SK-N-SH (cell line): ENCODE data around the gene S100A6. TPM values are rescaled to one million over a fixed set of nuclear protein-coding genes. Genes with fewer than 3 reads are reported as not detected.
A peak's percentile ranks its signal among the peaks of the same experiment; 100 is the strongest.

ENCODE experiments used
- CTCF ChIA-PET: fragments of 300-600, 350-600 bp; formaldehyde crosslinking; extraction: SDS; loops from one replicate; lab custom pipeline; 2021; lab: Yijun Ruan, JAX
- POLR2A ChIA-PET: fragments of 350-600 bp; sonication (Branson Sonifier 250); formaldehyde crosslinking; extraction: SDS; loops from one replicate; lab custom pipeline; 2020; ENCODE audit warnings: antibody characterized with exemption, inconsistent platforms; lab: Yijun Ruan, JAX
- DNase-seq: peaks from one replicate; pipeline ENCODE4 v3.0.0; 2012
- H2AFZ ChIP-seq: fragments of 200-600 bp; sonication (generic); 2 replicates; pipeline ENCODE4 v1.8.1; 2016; ENCODE audit warnings: antibody characterized with exemption, mild to moderate bottlenecking, low read depth
- H3F3A ChIP-seq: fragments of 200-600 bp; sonication (generic); replicated peaks from 2 replicates; pipeline ENCODE3; 2016; ENCODE audit warnings: antibody characterized with exemption, mild to moderate bottlenecking; ENCODE audit not compliant: insufficient read depth
- H3K27ac ChIP-seq, 2 experiments: fragments of 200-500 bp in 1 of 2; fragments of 200-600 bp in 1 of 2; sonication (Bioruptor generic) in 1 of 2; sonication (generic), shearing (Covaris generic) in 1 of 2; 2 replicates each; pipeline versions ENCODE4 v1.5.1 to v1.6.1; 2014 to 2016; ENCODE audit warnings: low read depth in 2 of 2, inconsistent platforms in 1 of 2, low read length in 1 of 2, mild to moderate bottlenecking in 1 of 2, mixed read lengths in 1 of 2
- H3K27me3 ChIP-seq: fragments of 200-600 bp; sonication (generic), shearing (Covaris generic); 2 replicates; pipeline ENCODE4 v1.6.1; 2016; ENCODE audit warnings: mixed run types; ENCODE audit not compliant: insufficient read depth
- H3K36me3 ChIP-seq, 2 experiments: fragments of 200-500 bp in 1 of 2; fragments of 200-600 bp in 1 of 2; sonication (Bioruptor generic) in 1 of 2; sonication (generic) in 1 of 2; replicated peaks in 1 of 2; 2 replicates each; pipeline versions ENCODE3 to v1.5.1; 2014 to 2016; ENCODE audit warnings: low read length in 1 of 2, mild to moderate bottlenecking in 1 of 2; ENCODE audit not compliant: insufficient read depth in 2 of 2, control insufficient read depth in 1 of 2
- H3K4me1 ChIP-seq, 2 experiments: fragments of 200-500 bp in 1 of 2; fragments of 200-600 bp in 1 of 2; sonication (Bioruptor generic) in 1 of 2; sonication (generic), shearing (Covaris generic) in 1 of 2; 2 replicates each; pipeline versions ENCODE4 v1.5.1 to v1.6.1; 2014 to 2016; ENCODE audit warnings: low read depth in 1 of 2, low read length in 1 of 2, mixed run types in 1 of 2; ENCODE audit not compliant: insufficient read depth in 2 of 2, control insufficient read depth in 1 of 2
- H3K4me2 ChIP-seq: fragments of 200-600 bp; sonication (generic), shearing (Covaris generic); 2 replicates; pipeline ENCODE4 v1.6.1; 2017; ENCODE audit warnings: mixed run types
- H3K4me3 ChIP-seq, 2 experiments: fragments of 200-500 bp in 1 of 2; fragments of 200-600 bp in 1 of 2; sonication (Bioruptor generic) in 1 of 2; sonication (generic), shearing (Covaris generic) in 1 of 2; 2 replicates each; pipeline versions ENCODE4 v1.5.1 to v1.8.1; 2014 to 2016; ENCODE audit warnings: low read depth in 2 of 2, inconsistent platforms in 1 of 2, low read length in 1 of 2, mild to moderate bottlenecking in 1 of 2, mixed read lengths in 1 of 2, moderate library complexity in 1 of 2
- H3K79me2 ChIP-seq: fragments of 200-600 bp; sonication (generic); 2 replicates; pipeline ENCODE4 v1.8.1; 2017; ENCODE audit warnings: mild to moderate bottlenecking; ENCODE audit not compliant: insufficient read depth
- H3K9ac ChIP-seq: fragments of 200-600 bp; sonication (generic); 2 replicates; pipeline ENCODE4 v1.6.1; 2017; ENCODE audit warnings: mixed run types
- H3K9me2 ChIP-seq: fragments of 200-600 bp; sonication (generic); 2 replicates; pipeline ENCODE4 v1.6.1; 2017; ENCODE audit warnings: mixed run types
- H3K9me3 ChIP-seq: fragments of 200-600 bp; sonication (generic); 2 replicates; pipeline ENCODE4 v1.6.1; 2017; ENCODE audit warnings: mixed run types, mild to moderate bottlenecking, moderate library complexity
- H4K20me1 ChIP-seq: fragments of 200-600 bp; sonication (generic); 2 replicates; pipeline ENCODE4 v1.6.1; 2017; ENCODE audit warnings: mild to moderate bottlenecking, mixed run types; ENCODE audit not compliant: insufficient read depth
- CHD2 ChIP-seq: fragments of 150-350 bp; IDR thresholded peaks from 2 replicates; pipeline ENCODE4 v1.6.1; 2018; ENCODE audit warnings: low read length; ENCODE audit not compliant: partially characterized antibody
- ELF1 ChIP-seq: IDR thresholded peaks from 2 replicates; pipeline ENCODE4 v1.4.0; 2012
- EP300 ChIP-seq, 2 experiments: IDR thresholded peaks; 2 replicates each; pipeline versions ENCODE4 v1.4.0 to v1.6.1; 2012; ENCODE audit warnings: borderline replicate concordance in 1 of 2, low read depth in 1 of 2, low read length in 1 of 2
- EZH2phosphoT487 ChIP-seq: fragments of 200-600 bp; sonication (generic); IDR thresholded peaks from 2 replicates; pipeline ENCODE4 v1.6.1; 2017; ENCODE audit warnings: low read depth, mixed run types, mild to moderate bottlenecking, antibody characterized with exemption, moderate library complexity, borderline replicate concordance
- FOSL2 ChIP-seq: IDR thresholded peaks from 2 replicates; pipeline ENCODE4 v1.4.0; 2012; ENCODE audit warnings: low read depth, mild to moderate bottlenecking, moderate library complexity, borderline replicate concordance
- FOXJ3 ChIP-seq: sonication (generic); formaldehyde crosslinking; IDR thresholded peaks from 2 replicates; pipeline ENCODE4 v1.5.1; 2020; ENCODE audit warnings: mild to moderate bottlenecking, missing genetic modification reagents
- FOXM1 ChIP-seq: IDR thresholded peaks from 2 replicates; pipeline ENCODE4 v1.4.0; 2012; ENCODE audit warnings: low read depth, mild to moderate bottlenecking
- GABPA ChIP-seq: IDR thresholded peaks from 2 replicates; pipeline ENCODE4 v1.4.0; 2012; ENCODE audit warnings: low read depth, mild to moderate bottlenecking
- GATA2 ChIP-seq: sonication (generic); formaldehyde crosslinking; IDR thresholded peaks from 2 replicates; pipeline ENCODE4 v1.5.0; 2020; ENCODE audit warnings: mild to moderate bottlenecking, missing genetic modification reagents
- JUND ChIP-seq: IDR thresholded peaks from 2 replicates; pipeline ENCODE4 v1.4.0; 2012
- MAX ChIP-seq: IDR thresholded peaks from 2 replicates; pipeline ENCODE4 v1.4.0; 2012; ENCODE audit warnings: low read depth
- MEF2A ChIP-seq: IDR thresholded peaks from 2 replicates; pipeline ENCODE4 v1.4.0; 2012; ENCODE audit warnings: low read depth, borderline replicate concordance
- MXI1 ChIP-seq: IDR thresholded peaks from 2 replicates; pipeline ENCODE4 v1.6.1; 2012; ENCODE audit warnings: mild to moderate bottlenecking, low read depth, low read length, improper control_type of control experiment
- NFIC ChIP-seq: IDR thresholded peaks from 2 replicates; pipeline ENCODE4 v1.4.0; 2012; ENCODE audit warnings: borderline replicate concordance
- PBX3 ChIP-seq: IDR thresholded peaks from 2 replicates; pipeline ENCODE4; 2012
- POLR2AphosphoS5 ChIP-seq: IDR thresholded peaks from 2 replicates; pipeline ENCODE4 v1.6.1; 2012; ENCODE audit warnings: low read depth, low read length
- RAD21 ChIP-seq: IDR thresholded peaks from 2 replicates; pipeline ENCODE4 v1.6.1; 2012; ENCODE audit warnings: mild to moderate bottlenecking, low read length
- RFX5 ChIP-seq: IDR thresholded peaks from 2 replicates; pipeline ENCODE4 v1.6.1; 2012; ENCODE audit warnings: mild to moderate bottlenecking, improper control_type of control experiment, low read length
- RXRA ChIP-seq: IDR thresholded peaks from 2 replicates; pipeline ENCODE4 v1.4.0; 2012; ENCODE audit warnings: low read depth, mild to moderate bottlenecking, borderline replicate concordance
- SIN3A ChIP-seq: IDR thresholded peaks from 2 replicates; pipeline ENCODE4 v1.6.1; 2012; ENCODE audit warnings: low read depth, mild to moderate bottlenecking, low read length, moderate library complexity, borderline replicate concordance
- SMC3 ChIP-seq: IDR thresholded peaks from 2 replicates; pipeline ENCODE4 v1.6.1; 2012; ENCODE audit warnings: low read depth, low read length, improper control_type of control experiment
- TAF1 ChIP-seq: IDR thresholded peaks from 2 replicates; pipeline ENCODE4 v1.6.1; 2012; ENCODE audit warnings: low read depth, mild to moderate bottlenecking, low read length, moderate library complexity, borderline replicate concordance
- TCF12 ChIP-seq: IDR thresholded peaks from 2 replicates; pipeline ENCODE4 v1.4.0; 2012
- TEAD4 ChIP-seq: IDR thresholded peaks from 2 replicates; pipeline ENCODE4 v1.4.0; 2012; ENCODE audit warnings: mild to moderate bottlenecking, borderline replicate concordance; ENCODE audit not compliant: insufficient read depth
- WGBS: methylation state at CpG from one replicate; pipeline ENCODE4 v1.1.6; 2017; ENCODE audit warnings: low lambda C conversion rate; 5-methylcytosine and 5-hydroxymethylcytosine counted together
- polyA plus RNA-seq, 3 experiments: library from polyadenylated mRNA; depleted of rRNA; stranded (reverse); fragments of >200 nt; gene quantifications; 2 replicates each; pipeline ENCODE4 v1.2.3, GENCODE V29; 2012
- TF ChIP-seq, protein P1 (sequence below): IDR thresholded peaks from 2 replicates; pipeline ENCODE4 v1.6.1; 2012; ENCODE audit warnings: mild to moderate bottlenecking, low read depth, low read length, moderate library complexity
- TF ChIP-seq, protein P2 (sequence below): IDR thresholded peaks from 2 replicates; pipeline ENCODE4 v1.4.0; 2012; ENCODE audit warnings: low read depth, borderline replicate concordance

The S100A6 gene
- polyA plus RNA-seq, 1 of the 3 experiments (the other 2 are of a cell fraction), result 895 TPM

- H2AFZ ChIP-seq, result no peak overlapping the region; the same call in 1 of the 2 replicates
- POLR2A ChIA-PET, result no interaction called here
- WGBS, result 32% methylated on average over 14 of the region's 16 CpGs
Measured at GRCh38 chr1:153566414-153567371, 30.9 kb upstream of the S100A6 start.

More at GRCh38 chr1:153566414-153567371, 30.9 kb upstream of the S100A6 start:
- Histone ChIP-seq H3K4me3 (no peak overlapping the region), H3K9me2 (no peaks in the 10 kb centered on the region), H3K36me3 (no peaks in the 10 kb centered on the region), H3K9ac (peak overlapping the region; percentile 82), H3K27ac (peak overlapping the region; percentile 95 to 99), H3K4me1 (peaks cover 33 to 43% of the 10 kb centered on the region in 2 experiments), H3K79me2 (peaks cover 26% of the 10 kb centered on the region), H3K4me2 (peak overlapping the region; percentile 70), H4K20me1 (no peaks in the 10 kb centered on the region), H3K9me3 (no peaks in the 10 kb centered on the region), H3F3A (peaks cover 8% of the 10 kb centered on the region), H3K27me3 (no peaks in the 10 kb centered on the region)
- TF ChIP-seq, protein P1, sequence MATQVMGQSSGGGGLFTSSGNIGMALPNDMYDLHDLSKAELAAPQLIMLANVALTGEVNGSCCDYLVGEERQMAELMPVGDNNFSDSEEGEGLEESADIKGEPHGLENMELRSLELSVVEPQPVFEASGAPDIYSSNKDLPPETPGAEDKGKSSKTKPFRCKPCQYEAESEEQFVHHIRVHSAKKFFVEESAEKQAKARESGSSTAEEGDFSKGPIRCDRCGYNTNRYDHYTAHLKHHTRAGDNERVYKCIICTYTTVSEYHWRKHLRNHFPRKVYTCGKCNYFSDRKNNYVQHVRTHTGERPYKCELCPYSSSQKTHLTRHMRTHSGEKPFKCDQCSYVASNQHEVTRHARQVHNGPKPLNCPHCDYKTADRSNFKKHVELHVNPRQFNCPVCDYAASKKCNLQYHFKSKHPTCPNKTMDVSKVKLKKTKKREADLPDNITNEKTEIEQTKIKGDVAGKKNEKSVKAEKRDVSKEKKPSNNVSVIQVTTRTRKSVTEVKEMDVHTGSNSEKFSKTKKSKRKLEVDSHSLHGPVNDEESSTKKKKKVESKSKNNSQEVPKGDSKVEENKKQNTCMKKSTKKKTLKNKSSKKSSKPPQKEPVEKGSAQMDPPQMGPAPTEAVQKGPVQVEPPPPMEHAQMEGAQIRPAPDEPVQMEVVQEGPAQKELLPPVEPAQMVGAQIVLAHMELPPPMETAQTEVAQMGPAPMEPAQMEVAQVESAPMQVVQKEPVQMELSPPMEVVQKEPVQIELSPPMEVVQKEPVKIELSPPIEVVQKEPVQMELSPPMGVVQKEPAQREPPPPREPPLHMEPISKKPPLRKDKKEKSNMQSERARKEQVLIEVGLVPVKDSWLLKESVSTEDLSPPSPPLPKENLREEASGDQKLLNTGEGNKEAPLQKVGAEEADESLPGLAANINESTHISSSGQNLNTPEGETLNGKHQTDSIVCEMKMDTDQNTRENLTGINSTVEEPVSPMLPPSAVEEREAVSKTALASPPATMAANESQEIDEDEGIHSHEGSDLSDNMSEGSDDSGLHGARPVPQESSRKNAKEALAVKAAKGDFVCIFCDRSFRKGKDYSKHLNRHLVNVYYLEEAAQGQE, result 0 out of 2 replicates have a peak, but pooled peaks have one; percentile 44
- TF ChIP-seq TAF1 (peak; percentile 28; the same call in 1 of the 2 replicates), SMC3 (no peak), PBX3 (peak; percentile 79), NFIC (peak; percentile 86), CHD2 (peak; percentile 80), FOXM1 (peak; percentile 88), SIN3A (peak; percentile 88; the same call in 1 of the 2 replicates), RAD21 (peak; percentile 6; the same call in 1 of the 2 replicates), MAX (peak; percentile 83), MEF2A (peak; percentile 46; the same call in 1 of the 2 replicates), GABPA (peak; percentile 47), TCF12 (peak; percentile 98), GATA2 (CRISPR knock-in tag) (no peak), MXI1 (no peak), JUND (peak; percentile 100), ELF1 (peak; percentile 18; the same call in 1 of the 2 replicates), EP300 (IDR thresholded peaks at IDR 0.05; ENCODE audit: borderline replicate concordance in 1 of 2, low read depth in 1 of 2, low read length in 1 of 2) (peak; percentile 24 to 99; a peak in 2 of 4 replicates), POLR2AphosphoS5 (peak; percentile 78), RFX5 (no peak), FOXJ3 (no peak), FOSL2 (peak; percentile 100), RXRA (peak; percentile 93; the same call in 1 of the 2 replicates), EZH2phosphoT487 (no peak), TEAD4 (peak; percentile 95)
- TF ChIP-seq, protein P2, sequence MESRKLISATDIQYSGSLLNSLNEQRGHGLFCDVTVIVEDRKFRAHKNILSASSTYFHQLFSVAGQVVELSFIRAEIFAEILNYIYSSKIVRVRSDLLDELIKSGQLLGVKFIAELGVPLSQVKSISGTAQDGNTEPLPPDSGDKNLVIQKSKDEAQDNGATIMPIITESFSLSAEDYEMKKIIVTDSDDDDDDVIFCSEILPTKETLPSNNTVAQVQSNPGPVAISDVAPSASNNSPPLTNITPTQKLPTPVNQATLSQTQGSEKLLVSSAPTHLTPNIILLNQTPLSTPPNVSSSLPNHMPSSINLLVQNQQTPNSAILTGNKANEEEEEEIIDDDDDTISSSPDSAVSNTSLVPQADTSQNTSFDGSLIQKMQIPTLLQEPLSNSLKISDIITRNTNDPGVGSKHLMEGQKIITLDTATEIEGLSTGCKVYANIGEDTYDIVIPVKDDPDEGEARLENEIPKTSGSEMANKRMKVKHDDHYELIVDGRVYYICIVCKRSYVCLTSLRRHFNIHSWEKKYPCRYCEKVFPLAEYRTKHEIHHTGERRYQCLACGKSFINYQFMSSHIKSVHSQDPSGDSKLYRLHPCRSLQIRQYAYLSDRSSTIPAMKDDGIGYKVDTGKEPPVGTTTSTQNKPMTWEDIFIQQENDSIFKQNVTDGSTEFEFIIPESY, result peak; percentile 77; the same call in 1 of the 2 replicates
- CTCF ChIA-PET, result interaction anchor here (1.0 to 7.2 kb wide), 5 partner anchors 33 to 214 kb away, joined by 4 to 81 read pairs (median 6); no protein-coding TSS in a partner anchor
- DNase-seq, result peak; percentile 73
